B cell (primary cell): Measurements from ENCODE around the gene LZTR1. TPM values are rescaled to one million over a fixed set of nuclear protein-coding genes. Genes with fewer than 3 reads are reported as not detected.

Experiments
- ATAC-seq: fragments of 200-7000 bp; cut with Tn5 transposase; one replicate; pipeline ENCODE4 v1.10.0; 2021; ENCODE audit warnings: low read depth, mild to moderate bottlenecking, moderate number of reproducible peaks, moderate library complexity
- CTCF ChIA-PET: fragments of 350-600 bp; sonication (Branson Sonifier 250); formaldehyde crosslinking; loops from one replicate; lab custom pipeline; 2021; ENCODE audit warnings: antibody characterized with exemption, inconsistent platforms; lab: Charles Lee
- POLR2A ChIA-PET: fragments of 350-600 bp; sonication (Branson Sonifier 250); formaldehyde crosslinking; loops from one replicate; lab custom pipeline; 2021; ENCODE audit warnings: antibody characterized with exemption; lab: Charles Lee
- DNase-seq: peaks from one replicate; pipeline ENCODE4 v3.0.0; 2013
- H2AFZ ChIP-seq: 2 replicates; pipeline ENCODE4 v1.6.1; 2012; ENCODE audit warnings: mild to moderate bottlenecking, low read depth, low read length; ENCODE audit not compliant: insufficient read depth, poor library complexity, severe bottlenecking
- H3K27ac ChIP-seq, 2 donors: 1 replicate in 1 of 2; 2 replicates in 1 of 2; pipeline ENCODE4 v1.5.1; 2012 to 2013; ENCODE audit warnings: low read length in 2 of 2, mild to moderate bottlenecking in 2 of 2, moderate library complexity in 1 of 2
- H3K27me3 ChIP-seq, 4 experiments: fragments of 200-600 bp in 1 of 4; sonication (generic) in 1 of 4; replicated peaks in 1 of 4; 1 replicate in 2 of 4; 2 replicates in 2 of 4; pipeline versions ENCODE4 v1.6.1 to v1.7.0; 2013 to 2016; ENCODE audit warnings: low read length in 3 of 4, mild to moderate bottlenecking in 2 of 4, mixed read lengths in 1 of 4, moderate library complexity in 1 of 4; ENCODE audit not compliant: insufficient read depth in 4 of 4, control insufficient read depth in 3 of 4; ENCODE audit errors: control extremely low read depth in 1 of 4
- H3K36me3 ChIP-seq, 2 experiments: replicated peaks in 1 of 2; 1 replicate in 1 of 2; 2 replicates in 1 of 2; pipeline versions ENCODE4 v1.6.1 to v1.7.1; 2013; ENCODE audit warnings: low read length in 1 of 2; ENCODE audit not compliant: insufficient read depth in 2 of 2, control insufficient read depth in 1 of 2; ENCODE audit errors: control extremely low read depth in 1 of 2, extremely low read depth in 1 of 2
- H3K4me1 ChIP-seq, 2 donors: fragments of 200-600 bp in 1 of 2; sonication (generic) in 1 of 2; 1 replicate in 1 of 2; 2 replicates in 1 of 2; pipeline versions ENCODE4 v1.5.1 to v1.6.1; 2013 to 2017; ENCODE audit warnings: low read length in 2 of 2; ENCODE audit not compliant: control insufficient read depth in 2 of 2, insufficient read depth in 2 of 2
- H3K4me2 ChIP-seq: replicated peaks from 2 replicates; pipeline ENCODE3; 2012; ENCODE audit warnings: mild to moderate bottlenecking, low read depth, low read length; ENCODE audit not compliant: poor library complexity, severe bottlenecking
- H3K4me3 ChIP-seq, 5 experiments: fragments of 200-600 bp in 1 of 5; sonication (generic) in 1 of 5; 1 replicate in 3 of 5; 2 replicates in 2 of 5; pipeline versions ENCODE4 v1.5.1 to v1.7.0; 2011 to 2016; ENCODE audit warnings: low read length in 4 of 5, mild to moderate bottlenecking in 4 of 5, low read depth in 2 of 5, control low read depth in 1 of 5, moderate library complexity in 1 of 5; ENCODE audit not compliant: insufficient read depth in 1 of 5; ENCODE audit errors: control extremely low read depth in 1 of 5, extremely low read depth in 1 of 5
- H3K79me2 ChIP-seq: fragments of 200-600 bp; sonication (generic); one replicate; pipeline ENCODE4 v1.6.0; 2016; ENCODE audit warnings: low read length; ENCODE audit not compliant: control insufficient read depth, insufficient read depth
- H3K9ac ChIP-seq: fragments of 200-600 bp; sonication (generic); 2 replicates; pipeline ENCODE4 v1.6.1; 2017; ENCODE audit warnings: mild to moderate bottlenecking, low read length, moderate library complexity
- H3K9me3 ChIP-seq, 3 donors: one replicate each; pipeline versions ENCODE4 v1.6.1 to v1.7.1; 2013; ENCODE audit warnings: low read length in 2 of 3; ENCODE audit not compliant: control insufficient read depth in 2 of 3, insufficient read depth in 1 of 3; ENCODE audit errors: control extremely low read depth in 1 of 3
- H4K20me1 ChIP-seq: 2 replicates; pipeline ENCODE4 v1.6.0; 2012; ENCODE audit warnings: mild to moderate bottlenecking, low read length; ENCODE audit not compliant: insufficient read depth, control insufficient read depth, poor library complexity, severe bottlenecking
- H3K27ac Mint-ChIP-seq: one replicate; pipeline ENCODE4 v1.8.0; 2021; ENCODE audit warnings: mixed read lengths
- H3K27me3 Mint-ChIP-seq: one replicate; pipeline ENCODE4 v1.8.0; 2021; ENCODE audit warnings: mixed read lengths
- H3K4me1 Mint-ChIP-seq: one replicate; pipeline ENCODE4 v1.8.0; 2021; ENCODE audit warnings: mixed read lengths
- H3K4me3 Mint-ChIP-seq: one replicate; pipeline ENCODE4 v1.8.0; 2021; ENCODE audit warnings: mixed read lengths
- H3K9me3 Mint-ChIP-seq: one replicate; pipeline ENCODE4 v1.8.0; 2022; ENCODE audit warnings: mixed read lengths; ENCODE audit not compliant: insufficient read depth
- EZH2 ChIP-seq: IDR thresholded peaks from 2 replicates; pipeline ENCODE4 v1.6.1; 2012; ENCODE audit warnings: borderline replicate concordance, low read depth, mild to moderate bottlenecking, moderate library complexity, low read length; ENCODE audit not compliant: insufficient read depth, poor library complexity, severe bottlenecking
- WGBS: methylation state at CpG from one replicate; pipeline ENCODE4 v1.1.5; 2013; ENCODE audit warnings: missing lambda C conversion rate; ENCODE audit not compliant: insufficient coverage; 5-methylcytosine and 5-hydroxymethylcytosine counted together
- intact Hi-C: fragments of 100-400 bp; cut with micrococcal nuclease; formaldehyde crosslinking; loops from one replicate; pipeline ENCODE4 v1.10.0; 2022
- polyA plus RNA-seq: library from polyadenylated mRNA; depleted of rRNA; stranded (reverse); fragments of >200 nt; gene quantifications from 2 replicates; pipeline ENCODE4 v1.2.3, GENCODE V29; 2012
- total RNA-seq, 2 donors: library from RNA; stranded (reverse); fragments of 120-200 nt in 1 of 2; gene quantifications; 1 replicate in 1 of 2; 2 replicates in 1 of 2; pipeline versions ENCODE4 v1.2.3 to v1.2.4, GENCODE V29; 2013 to 2022
- TF ChIP-seq, protein P1 (sequence below): fragments of 200-600 bp; IDR thresholded peaks from one replicate; pipeline ENCODE4 v1.8.0; 2022; ENCODE audit warnings: antibody characterized with exemption, mild to moderate bottlenecking

Gene LZTR1
- total and polyA plus RNA-seq, 2 donors (not counting 1 experiment from before 2014, with no cell fraction given), result 75.7 to 94.8 TPM

DNA sequence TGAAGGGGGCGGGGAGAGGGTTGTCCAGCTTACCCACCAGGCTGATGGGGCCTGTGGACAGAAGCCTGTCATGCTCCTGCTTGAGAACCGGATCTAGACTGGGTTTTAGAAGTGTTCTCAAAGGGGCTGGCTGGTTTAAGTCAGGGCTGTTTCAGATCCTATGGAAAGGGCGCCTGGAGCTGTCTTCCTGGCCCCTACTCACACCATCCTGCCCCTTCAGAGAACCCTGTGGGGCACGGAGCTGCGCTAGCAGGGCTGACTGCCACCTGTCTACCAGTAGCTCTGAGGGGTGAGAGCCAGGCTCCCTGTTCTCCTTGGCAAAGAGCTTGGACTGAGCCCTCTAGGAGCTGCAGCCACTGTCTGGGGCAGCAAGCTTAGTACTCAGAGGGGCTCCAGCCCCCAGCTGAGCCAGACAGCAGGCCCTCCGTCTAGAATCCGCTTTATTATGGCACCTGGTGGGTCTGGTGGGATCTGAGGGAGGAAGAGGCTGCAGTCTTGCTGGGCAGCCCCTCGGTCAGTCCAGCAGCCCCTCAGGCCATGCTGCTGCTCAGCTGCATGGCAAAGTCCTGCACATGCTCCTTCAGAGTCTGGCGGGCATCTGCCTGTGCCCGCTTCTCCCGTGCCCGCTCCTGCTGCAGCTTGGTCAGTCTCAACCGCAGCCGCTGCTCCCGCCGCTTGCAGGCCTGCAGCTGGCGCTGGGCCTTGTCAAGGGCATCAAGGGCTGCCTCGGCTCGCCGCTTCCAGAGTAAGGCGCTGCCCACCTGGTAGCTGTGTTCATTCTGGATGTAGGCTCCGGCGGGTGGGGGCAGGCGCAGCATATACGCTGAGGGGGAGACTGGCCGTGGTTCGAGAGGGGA, 17.5 kb downstream of the LZTR1 start:
- TF ChIP-seq, protein P1, sequence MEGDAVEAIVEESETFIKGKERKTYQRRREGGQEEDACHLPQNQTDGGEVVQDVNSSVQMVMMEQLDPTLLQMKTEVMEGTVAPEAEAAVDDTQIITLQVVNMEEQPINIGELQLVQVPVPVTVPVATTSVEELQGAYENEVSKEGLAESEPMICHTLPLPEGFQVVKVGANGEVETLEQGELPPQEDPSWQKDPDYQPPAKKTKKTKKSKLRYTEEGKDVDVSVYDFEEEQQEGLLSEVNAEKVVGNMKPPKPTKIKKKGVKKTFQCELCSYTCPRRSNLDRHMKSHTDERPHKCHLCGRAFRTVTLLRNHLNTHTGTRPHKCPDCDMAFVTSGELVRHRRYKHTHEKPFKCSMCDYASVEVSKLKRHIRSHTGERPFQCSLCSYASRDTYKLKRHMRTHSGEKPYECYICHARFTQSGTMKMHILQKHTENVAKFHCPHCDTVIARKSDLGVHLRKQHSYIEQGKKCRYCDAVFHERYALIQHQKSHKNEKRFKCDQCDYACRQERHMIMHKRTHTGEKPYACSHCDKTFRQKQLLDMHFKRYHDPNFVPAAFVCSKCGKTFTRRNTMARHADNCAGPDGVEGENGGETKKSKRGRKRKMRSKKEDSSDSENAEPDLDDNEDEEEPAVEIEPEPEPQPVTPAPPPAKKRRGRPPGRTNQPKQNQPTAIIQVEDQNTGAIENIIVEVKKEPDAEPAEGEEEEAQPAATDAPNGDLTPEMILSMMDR, result no peak
- no peak for TF ChIP-seq EZH2
- intact Hi-C loops, result loop anchor here (5.0 kb wide), 3 partner anchors 643 to 882 kb away; partner anchors contain the start of genes RANBP1, SDF2L1 and TRMT2A

More for the DNA sequence above, 17.5 kb downstream of the LZTR1 start:
- Histone ChIP-seq H3K9ac (no peak overlapping the region), H3K4me1 (peaks cover 24 to 36% of the 10 kb centered on the region in 2 donors), H3K27ac (peak overlapping the region in 1 of 2 donors; percentile 96), H3K4me3 (no peak overlapping the region), H2AFZ (no peak overlapping the region), H3K79me2 (peaks cover 18% of the 10 kb centered on the region), H3K4me2 (peak overlapping the region; percentile 97), H3K36me3 (peaks cover 0 to 24% of the 10 kb centered on the region in 2 experiments), H4K20me1 (peaks cover 24% of the 10 kb centered on the region), H3K27me3 (no peaks in the 10 kb centered on the region), H3K9me3 (peaks cover 0 to 5% (median 0%) of the 10 kb centered on the region in 3 donors)
- H3K27me3 Mint-ChIP-seq, result no peaks in the 10 kb centered on the region
- ATAC-seq, result no peak
- 95% methylated on average over 25 of the region's 27 CpGs for WGBS
- no peaks in the 10 kb centered on the region for H3K9me3 Mint-ChIP-seq
- H3K4me3 Mint-ChIP-seq, result peak overlapping the region; percentile 95
- POLR2A ChIA-PET, result interaction anchor here (0.5 kb wide), 1 partner anchor 46 kb away, joined by 3 read pairs; no protein-coding TSS in a partner anchor
- no peak for DNase-seq
- CTCF ChIA-PET, result no interaction called here
- H3K4me1 Mint-ChIP-seq, result peaks cover 32% of the 10 kb centered on the region
- H3K27ac Mint-ChIP-seq, result peak overlapping the region; percentile 72
